CD1c-positive myeloid dendritic cell (primary cell): ENCODE results near the gene MARCHF3.
"Not testable (repeated sequence)": the region's sequence is repeated elsewhere in the genome, so short reads cannot be mapped to it uniquely, and the experiment has no call there.

ENCODE experiments used
- DNase-seq: peaks from one replicate; pipeline ENCODE4 v3.0.0-alpha.2; 2016; ENCODE audit errors: extremely low spot score

MARCHF3 gene

DNA sequence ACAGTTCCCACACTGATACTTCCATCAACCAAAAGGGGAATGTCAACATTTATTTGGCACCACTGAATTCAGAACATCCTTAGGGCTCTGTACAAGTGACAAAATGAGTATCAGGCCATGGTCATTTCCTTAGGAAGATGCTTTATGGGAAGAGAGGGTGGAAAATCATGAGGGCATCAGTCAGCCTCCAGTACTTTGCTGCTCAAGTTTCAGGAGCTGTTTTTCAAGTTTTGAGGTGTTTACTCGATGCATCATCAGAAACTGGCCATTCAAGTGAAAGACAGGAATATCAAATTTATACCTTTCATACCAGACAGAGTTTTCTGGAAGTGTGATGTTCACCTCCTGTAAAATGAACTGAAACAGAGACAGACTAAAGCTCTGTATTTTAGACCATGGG is 21.2 kb upstream of the MARCHF3 start:
- DNase-seq, result no peak

DNA sequence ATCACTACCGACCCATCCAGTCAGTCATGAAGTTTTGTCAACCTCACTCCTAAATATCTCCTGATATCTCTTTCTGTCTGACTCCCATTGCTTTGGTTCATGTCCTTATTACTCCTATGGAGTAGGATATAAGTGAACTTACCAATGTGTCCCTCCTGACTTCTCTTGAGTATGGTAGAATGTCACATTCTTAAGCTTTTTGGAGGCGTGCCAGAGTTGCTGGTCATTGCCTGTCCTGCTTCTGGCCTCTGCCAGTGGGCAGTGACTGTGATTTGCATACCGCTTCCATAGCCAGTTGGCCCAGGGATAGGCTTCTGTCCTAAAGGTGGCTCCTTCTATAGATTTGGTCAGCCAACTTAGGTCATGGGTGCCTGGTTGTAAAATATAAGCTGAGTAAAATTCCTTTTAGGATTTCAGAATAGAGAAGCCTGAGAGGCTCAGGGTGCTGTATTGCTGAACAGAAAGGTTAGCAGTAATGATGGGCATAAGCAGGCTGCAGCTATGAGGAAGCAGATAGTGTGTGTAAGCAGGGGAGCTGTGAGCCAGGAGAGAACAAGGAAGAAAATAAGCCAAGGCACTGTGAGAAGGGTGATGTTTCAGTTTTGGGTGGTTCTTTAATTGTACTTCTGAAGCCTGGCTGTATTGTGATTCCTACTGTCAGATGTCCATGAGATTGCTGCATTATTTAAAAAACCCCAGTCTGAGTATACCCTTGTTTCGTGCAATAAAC is 16.1 kb upstream of the MARCHF3 start:
- DNase-seq, result no peak

DNA sequence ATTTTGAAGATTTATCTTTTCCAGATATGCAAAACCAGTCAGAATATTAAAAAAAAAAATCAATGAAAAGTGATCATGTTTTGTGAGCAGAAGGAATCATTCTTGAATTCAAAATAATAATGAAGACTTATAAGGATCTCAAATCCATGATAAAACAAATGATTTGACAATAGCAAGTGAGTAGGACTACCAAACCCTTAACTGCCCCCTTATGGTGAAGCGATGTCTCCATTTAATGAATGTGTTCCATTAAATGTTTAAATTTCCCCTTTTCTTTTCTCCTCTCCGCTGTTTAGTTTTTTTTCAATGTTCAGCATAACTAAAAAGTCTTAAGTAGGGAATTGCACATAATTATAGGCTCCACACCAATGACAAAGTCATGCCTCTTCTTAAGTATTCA is 12.2 kb upstream of the MARCHF3 start:
- DNase-seq, result no peak

DNA sequence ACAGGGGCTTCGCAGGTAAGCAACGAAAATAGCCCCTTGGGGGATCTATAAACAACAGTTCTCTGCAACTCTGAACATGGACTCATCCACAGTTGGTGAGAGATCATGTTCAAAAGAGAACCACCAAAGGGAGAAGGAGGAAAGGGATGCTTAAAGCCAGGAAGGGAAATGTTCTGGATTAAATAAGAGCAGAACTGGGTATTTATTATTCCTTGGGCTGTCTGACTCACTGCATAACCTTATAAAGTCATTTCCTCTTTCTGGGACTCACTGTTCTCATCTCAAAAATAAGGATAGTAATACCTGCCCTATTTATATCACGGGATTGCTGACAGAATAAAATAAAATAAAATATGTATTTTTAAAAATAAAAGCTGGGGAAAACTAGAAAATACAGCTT is 11.2 kb upstream of the MARCHF3 start:
- no peak for DNase-seq

DNA sequence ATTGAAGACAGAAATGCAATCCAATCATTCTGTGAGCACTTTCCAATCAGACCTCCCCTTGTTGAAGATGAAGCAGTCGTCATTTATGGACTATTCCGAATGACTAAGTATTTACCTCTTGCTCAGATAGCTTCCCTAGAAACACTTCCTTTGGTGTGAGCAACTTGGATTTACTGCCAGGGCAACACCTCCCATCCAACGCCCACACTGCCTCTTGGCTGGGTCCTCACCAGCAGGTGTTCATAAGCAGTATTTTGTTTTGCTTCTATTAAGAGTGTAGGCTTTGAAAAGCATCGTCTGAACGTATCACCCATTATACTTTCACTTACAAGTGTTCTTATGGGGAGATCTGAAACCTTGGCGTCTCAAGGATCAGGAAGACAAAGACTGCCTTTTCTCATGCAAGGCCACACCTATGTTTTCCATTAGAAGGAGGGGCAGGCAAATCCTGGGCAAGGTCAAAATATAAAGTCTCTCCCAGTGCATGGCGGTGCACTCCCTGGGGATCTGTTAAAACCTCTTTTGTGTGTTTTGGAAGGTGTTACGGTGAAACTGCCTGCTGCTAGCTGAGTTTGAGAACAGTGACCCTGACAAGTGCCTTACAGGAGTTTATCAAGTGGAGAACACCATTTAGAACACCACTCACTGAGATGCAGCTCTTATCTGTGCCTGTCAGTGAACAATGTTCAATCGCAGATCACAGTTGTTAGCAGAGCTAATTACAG is 10.6 kb upstream of the MARCHF3 start:
- DNase-seq, result no peak

DNA sequence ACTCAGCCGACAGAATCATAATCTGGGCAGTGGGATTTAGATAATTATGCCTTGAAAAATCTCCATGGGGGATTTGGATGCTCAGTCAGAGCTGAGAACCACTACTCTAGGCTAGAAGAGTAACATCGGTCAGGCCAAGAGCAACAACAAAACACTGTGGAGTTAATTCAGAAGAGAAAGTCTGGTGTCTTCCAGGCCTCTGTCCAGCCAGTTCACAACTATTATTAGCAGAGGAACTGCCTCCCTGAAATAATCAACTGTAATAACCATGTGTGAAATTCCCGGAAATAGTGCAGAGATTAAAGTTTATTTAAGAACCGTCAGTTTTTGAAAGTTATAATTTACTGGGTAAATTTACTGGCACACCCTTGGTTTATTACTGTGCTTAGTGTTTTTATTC is 8.2 kb upstream of the MARCHF3 start:
- DNase-seq, result no peak

DNA sequence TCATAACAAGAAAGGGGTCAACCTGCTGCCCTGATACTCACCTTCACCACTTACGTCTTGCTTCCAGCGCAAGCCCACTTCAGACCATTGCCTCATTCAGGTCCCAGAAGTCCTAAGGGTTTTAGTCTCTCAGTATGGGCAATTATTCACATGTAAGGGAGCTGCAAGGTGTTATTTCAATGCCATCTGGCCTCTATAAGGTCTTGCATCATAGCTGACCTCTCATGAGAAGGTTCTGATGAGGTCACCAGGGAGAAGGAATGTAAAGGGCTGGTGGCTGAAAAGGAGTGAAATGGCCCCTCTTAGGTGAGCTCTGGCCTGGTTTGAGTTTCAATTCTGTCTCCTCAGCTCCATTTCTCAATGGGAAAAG is 1.5 kb upstream of the MARCHF3 start:
- no peak for DNase-seq

DNA sequence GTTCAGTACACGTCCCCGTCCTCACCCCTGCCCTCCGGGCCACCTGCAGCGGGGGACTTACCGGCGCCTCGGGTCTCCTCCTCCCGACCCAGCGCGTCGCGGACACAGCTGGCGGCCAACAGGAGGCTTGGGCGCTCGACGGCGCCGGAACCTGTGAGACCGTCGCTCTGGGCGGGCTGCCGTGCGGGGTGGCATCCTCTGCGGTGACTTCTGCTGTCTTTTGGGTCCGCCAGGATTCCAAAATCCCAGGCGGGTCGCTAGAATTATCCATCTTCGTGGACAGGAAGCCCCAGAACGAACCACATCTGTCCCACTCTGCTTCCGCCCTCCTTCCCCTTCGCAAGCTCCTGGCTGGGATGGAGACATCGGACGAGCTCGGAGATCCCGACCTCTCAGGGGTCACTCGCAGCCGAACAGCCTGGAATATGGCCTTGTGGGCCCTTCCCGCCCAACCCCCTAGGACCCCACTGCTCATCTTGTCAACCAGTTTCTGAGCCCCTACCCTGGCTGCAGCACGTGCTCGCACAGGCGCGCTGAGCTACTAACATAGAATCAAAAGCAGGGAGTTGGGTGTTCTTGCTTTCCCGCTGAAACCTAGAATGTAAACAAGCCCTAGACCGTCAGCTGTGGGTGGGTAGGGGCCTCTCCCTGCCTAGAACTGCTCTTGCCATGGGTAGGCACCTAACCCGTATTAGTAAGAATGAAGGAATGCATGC is 947 bp upstream of the MARCHF3 start:
- DNase-seq, result peak; percentile 9

DNA sequence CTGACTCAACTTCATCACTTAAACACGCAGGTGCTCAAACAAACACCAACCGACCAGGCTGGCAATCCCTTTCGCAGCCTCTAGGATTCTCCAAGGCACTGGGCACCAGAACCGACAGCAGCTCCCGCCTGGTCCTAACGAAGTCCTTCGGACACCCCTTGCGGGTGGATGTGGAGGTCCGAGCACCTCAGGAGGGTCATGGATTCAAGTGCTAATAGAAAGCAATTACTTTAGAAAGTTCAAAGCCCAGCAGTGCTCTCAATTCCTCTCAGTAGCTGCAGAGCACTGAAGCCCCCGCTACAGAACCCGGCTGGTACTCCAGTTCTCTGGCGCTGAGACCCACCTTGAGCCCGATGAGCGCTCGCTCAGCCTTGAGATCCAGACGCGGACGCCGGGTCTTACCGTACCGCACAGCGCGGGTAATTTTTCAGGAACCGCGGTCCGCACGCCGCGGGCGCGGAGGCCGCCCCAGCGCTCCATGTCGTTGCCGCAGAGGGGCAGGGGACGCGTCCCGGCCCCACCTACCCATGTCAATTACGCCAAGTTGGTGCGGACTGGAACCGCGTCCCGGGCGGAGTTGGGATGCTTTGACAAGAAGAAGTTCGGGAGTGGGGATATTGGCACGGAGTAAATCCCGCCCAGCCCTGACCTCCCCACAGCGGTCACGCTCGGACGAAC is 638 bp downstream of the MARCHF3 start:
- peak; percentile 54 for DNase-seq

DNA sequence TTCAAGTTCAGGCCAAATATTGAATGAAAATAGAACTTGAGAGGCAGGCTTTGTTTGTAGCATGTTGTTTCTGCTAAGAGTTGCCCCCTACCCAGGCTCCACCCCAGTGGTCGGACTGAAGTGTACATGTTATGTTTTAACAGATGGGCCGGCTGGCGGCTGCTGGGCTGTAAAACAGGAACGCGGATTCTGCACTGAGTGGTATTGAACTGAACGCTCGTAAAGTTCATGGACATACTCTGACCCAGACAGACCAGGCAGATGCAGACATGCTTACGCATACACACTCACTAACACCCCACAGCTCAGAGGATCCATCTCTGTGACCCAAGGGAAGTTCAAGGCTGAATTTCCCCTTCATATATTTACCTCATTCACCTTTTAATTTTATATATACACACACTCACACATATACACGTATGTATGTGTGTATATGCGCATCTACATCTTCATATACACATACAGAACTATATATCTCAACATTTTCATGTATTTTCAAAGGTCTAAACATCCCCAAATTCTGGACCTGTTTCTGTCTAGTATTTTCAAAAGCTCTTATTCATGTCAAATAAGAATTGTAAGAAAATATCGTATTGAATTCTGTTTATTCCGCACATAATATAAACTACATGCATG is 1.4 kb downstream of the MARCHF3 start:
- peak; percentile 25 for DNase-seq

DNA sequence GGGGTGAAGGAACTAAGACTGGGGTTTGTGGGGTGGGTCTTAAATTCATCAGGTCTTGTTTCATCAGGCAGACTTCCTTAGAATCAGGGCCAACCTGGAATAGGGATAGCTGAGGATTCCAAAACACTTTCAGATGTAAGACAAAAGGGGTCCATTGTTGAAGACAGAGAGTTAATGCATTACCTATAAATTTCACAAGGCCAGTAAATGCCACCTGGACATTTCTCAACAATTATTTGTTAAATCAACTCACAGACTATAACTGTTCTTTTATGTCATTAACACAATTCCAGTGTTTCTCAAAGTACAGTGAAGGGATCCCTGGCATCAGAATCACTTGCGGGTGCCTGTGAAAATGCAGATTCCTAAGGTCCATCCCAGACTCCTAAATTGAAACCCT is 2.8 kb downstream of the MARCHF3 start:
- no peak for DNase-seq

DNA sequence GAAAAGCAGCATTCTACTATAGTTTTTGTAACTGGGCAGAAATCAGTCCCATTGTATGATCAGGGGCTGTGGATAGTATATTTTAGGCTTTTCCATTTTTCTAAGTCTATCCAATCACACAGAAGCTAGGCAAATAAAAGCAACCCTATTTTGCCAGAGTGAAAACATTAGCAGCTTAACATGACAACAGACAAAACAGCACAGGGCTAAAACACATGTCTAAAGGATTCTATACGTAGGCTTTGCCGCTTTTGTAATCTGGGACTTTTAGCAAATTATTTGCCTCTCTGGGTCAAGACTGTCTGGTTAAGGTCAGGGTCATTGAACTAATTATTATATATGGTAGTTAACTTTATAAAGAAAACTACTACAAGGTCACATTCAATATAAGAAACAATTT is 4.2 kb downstream of the MARCHF3 start:
- DNase-seq, result no peak

DNA sequence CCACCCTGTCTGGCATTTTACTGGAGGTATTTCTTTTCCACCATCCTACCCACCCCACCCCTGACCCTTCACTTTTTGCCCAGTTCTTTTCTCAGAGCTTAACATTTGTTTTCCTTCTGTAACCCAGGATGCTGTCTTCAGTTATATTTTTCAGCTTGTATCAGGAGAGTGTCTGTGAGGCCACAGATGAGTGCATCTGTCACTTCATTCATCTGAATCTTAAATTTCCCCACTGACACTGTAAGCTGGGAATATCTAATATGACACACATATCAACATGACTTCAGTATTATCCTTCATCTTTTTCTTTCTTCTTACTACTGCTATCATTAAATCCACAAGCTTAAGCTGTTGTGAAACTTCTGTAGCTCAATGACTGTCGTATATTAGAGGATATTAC is 4.9 kb downstream of the MARCHF3 start:
- DNase-seq, result no peak

DNA sequence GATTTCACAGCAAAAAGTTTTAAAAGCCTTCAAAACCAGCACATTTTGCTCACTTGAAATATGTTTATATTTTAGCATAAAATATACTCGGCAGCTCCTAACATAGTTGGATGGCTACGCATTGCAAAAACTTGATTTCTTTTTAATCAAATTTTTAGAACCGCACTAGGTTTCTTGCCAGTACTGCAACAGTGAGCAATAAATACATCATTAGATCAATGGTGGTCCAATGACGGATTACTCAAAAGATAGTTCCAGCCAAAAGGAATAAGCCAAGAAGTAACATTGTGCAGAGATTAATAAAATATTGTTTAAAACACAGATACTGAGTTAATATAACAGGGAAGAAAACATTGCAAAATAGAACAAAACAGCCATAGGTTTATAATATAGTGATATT is 5.5 kb downstream of the MARCHF3 start:
- DNase-seq, result no peak

DNA sequence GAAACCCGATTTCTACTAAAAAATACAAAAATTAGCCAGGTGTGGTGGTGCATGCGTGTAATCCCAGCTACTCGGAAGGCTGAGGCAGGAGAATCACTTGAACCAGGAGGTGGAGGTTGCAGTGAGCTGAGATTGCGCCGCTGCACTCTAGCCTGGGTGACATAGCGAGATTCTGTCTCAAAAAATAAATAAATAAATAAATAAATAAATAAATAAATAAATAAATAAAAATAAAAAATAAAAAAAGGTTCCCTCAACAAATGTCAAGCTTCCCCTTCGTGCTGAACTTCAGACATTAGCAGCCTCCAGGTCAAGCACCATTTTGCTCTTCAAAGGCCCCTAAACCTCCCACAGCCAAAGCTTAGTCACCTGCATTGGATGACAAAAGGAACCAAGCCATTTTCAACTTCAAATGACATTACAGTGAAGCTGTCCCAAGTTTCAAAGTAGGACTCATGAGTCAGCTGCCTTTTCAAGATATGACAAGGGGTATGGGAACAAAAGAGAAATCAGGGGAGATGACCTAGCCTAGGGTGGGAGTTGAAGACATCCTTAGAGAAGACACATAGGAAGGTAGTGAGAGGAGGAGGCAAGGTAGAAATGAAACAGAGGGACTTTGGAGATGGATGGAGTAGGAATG is 6.7 kb downstream of the MARCHF3 start:
- DNase-seq, result not testable (repeated sequence)

DNA sequence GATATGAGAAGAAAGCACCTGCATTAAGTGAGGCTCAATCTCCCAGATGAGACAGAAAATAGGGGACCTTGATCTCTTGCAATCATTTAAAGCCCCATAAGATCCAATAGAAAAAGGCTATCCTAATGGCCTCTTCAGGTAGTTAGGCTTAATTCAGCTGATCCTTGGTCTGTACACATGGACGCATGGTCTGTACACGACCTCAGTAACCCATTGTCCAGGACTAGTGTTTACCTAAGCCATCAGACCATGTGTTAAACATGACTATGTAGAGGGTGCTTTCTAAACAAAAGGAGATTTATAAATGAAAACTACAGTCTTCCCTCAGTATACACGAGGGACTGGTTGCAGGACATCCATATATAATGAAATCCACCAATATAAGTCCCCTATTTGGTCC is 7.5 kb downstream of the MARCHF3 start:
- no peak for DNase-seq

DNA sequence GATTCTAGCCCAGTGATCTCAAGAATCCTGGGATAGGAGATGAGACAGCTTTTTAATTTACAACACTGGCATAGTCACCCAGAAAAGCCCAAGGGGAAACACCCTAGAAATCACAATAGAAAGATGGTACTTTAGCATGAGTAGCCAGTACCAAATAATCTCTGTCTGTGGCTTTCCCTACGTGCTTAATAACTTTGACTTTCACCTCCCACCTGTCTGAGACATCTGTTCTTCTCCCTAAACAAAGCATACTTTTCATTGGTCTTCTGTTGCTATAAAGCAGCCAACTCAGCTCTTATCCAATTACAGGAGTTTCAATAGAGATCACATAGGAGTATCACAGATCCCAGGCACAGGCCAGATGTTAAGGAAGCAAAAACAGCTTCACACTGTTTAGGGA is 10.4 kb downstream of the MARCHF3 start:
- DNase-seq, result no peak

DNA sequence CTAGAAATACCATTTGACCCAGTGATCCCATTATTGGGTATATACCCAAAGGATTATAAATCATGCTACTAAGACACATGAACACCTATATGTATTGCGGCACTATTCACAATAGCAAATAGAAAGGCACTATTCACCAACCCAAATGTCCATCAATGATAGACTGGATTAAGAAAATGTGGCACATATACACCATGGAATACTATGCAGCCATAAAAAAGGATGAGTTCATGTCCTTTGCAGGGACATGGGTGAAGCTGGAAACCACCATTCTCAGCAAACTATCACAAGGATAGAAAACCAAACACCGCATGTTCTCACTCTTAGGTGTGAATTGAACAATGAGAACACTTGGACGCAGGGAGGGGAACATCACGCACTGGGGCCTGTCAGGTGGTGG is 13.6 kb downstream of the MARCHF3 start:
- DNase-seq, result not testable (repeated sequence)

DNA sequence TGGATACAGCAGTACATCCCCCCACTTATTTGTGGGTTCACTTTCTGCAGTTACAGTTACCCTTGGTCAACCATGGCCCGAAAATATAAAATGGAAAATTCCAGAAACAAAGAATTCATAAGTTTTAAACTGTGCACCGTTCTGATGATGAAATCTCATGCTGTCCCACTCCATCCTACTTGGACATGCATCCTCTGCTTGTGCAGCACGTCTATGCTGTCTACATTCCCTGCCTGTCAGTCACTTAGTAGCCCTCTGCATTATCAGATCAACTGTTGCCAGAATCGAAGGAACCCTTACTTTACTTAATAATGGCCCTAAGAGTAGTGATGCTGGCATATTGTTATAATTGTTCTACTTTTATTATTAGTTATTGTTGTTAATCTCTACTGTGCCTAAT is 14.6 kb downstream of the MARCHF3 start:
- no peak for DNase-seq

DNA sequence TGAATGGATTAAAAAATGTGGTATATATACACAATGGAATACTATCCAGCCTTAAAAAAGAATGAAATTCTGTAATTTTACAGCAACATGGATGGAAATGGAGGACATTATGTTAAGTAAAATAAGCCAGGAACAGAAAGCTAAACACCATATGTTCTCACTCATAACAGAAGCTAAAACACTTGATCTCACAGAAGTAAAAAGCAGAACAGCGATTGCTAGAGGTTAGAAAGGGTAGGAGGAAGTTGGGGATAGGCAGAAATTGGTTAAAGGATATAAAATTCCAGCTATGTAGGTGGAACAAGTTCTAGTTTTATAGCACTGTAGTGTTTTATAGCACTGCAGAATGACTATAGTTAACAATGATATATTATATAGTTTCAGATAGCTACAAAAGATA is 15.8 kb downstream of the MARCHF3 start:
- peak; percentile 57 for DNase-seq

DNA sequence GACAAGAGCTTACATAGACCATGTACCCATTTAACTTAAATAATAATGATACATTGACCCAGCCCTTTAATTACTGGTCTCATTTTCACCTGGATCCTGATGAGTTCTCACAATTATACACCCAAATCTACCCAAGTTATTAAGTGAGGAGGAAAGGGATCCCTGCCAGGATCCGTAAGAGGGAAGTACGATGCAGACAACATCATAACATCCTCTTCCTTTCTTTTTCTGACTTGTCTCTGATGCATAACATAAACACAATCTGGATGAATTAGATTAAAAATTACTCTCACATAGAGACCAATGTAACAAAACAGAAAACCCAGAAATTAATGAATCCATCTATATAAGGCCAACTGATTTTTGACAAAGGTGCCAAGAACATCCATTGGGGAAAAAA is 17.0 kb downstream of the MARCHF3 start:
- no peak for DNase-seq

DNA sequence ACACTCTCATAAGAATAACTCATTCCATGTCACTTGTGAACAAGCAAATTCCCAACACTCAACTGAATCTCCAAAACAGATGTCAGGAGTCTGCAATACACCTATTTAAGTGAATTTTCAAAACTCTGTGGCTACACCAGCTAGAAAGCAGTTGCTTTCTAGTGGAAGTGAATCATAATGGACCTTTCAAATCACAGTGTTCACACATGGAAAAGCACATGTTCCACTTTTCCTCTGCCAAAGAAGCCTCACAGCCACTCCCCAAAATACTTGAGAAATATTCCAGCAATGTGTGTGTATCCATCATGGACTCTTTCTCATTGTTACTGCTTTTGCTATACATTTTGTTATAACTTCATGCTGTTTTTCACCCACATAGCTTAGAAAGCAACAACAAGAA is 17.4 kb downstream of the MARCHF3 start:
- no peak for DNase-seq
